Measurements from ENCODE around the gene OTOGL.

- TF ChIP-seq, protein P1, sequence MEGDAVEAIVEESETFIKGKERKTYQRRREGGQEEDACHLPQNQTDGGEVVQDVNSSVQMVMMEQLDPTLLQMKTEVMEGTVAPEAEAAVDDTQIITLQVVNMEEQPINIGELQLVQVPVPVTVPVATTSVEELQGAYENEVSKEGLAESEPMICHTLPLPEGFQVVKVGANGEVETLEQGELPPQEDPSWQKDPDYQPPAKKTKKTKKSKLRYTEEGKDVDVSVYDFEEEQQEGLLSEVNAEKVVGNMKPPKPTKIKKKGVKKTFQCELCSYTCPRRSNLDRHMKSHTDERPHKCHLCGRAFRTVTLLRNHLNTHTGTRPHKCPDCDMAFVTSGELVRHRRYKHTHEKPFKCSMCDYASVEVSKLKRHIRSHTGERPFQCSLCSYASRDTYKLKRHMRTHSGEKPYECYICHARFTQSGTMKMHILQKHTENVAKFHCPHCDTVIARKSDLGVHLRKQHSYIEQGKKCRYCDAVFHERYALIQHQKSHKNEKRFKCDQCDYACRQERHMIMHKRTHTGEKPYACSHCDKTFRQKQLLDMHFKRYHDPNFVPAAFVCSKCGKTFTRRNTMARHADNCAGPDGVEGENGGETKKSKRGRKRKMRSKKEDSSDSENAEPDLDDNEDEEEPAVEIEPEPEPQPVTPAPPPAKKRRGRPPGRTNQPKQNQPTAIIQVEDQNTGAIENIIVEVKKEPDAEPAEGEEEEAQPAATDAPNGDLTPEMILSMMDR (tag by site-specific recombination; IDR thresholded peaks at IDR 0.05): no peak
- TF ChIP-seq BCL11A (tag by site-specific recombination; IDR thresholded peaks at IDR 0.05; ENCODE audit: low read depth) (no peak), ZNF768 (tag by site-specific recombination; IDR thresholded peaks at IDR 0.05) (no peak), YY1 (tag by site-specific recombination; IDR thresholded peaks at IDR 0.05) (no peak), REST (tag by site-specific recombination; IDR thresholded peaks at IDR 0.05) (no peak), KLF7 (tag by site-specific recombination; IDR thresholded peaks at IDR 0.05; ENCODE audit: borderline replicate concordance) (no peak), ZNF354C (tag by site-specific recombination; IDR thresholded peaks at IDR 0.05; ENCODE audit: borderline replicate concordance, low read depth) (no peak), OSR2 (tag by site-specific recombination; IDR thresholded peaks at IDR 0.05) (no peak), YY2 (tag by site-specific recombination; IDR thresholded peaks at IDR 0.05) (no peak), ZNF302 (tag by site-specific recombination; IDR thresholded peaks at IDR 0.05; ENCODE audit: low read depth) (no peak), SP2 (tag by site-specific recombination; IDR thresholded peaks at IDR 0.05) (no peak), ZNF24 (tag by site-specific recombination; IDR thresholded peaks at IDR 0.05) (no peak)
- TF ChIP-seq, protein P2, sequence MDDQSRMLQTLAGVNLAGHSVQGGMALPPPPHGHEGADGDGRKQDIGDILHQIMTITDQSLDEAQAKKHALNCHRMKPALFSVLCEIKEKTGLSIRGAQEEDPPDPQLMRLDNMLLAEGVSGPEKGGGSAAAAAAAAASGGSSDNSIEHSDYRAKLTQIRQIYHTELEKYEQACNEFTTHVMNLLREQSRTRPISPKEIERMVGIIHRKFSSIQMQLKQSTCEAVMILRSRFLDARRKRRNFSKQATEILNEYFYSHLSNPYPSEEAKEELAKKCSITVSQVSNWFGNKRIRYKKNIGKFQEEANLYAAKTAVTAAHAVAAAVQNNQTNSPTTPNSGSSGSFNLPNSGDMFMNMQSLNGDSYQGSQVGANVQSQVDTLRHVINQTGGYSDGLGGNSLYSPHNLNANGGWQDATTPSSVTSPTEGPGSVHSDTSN (CRISPR knock-in tag; IDR thresholded peaks at IDR 0.05): no peak
- TF ChIP-seq, protein P3, sequence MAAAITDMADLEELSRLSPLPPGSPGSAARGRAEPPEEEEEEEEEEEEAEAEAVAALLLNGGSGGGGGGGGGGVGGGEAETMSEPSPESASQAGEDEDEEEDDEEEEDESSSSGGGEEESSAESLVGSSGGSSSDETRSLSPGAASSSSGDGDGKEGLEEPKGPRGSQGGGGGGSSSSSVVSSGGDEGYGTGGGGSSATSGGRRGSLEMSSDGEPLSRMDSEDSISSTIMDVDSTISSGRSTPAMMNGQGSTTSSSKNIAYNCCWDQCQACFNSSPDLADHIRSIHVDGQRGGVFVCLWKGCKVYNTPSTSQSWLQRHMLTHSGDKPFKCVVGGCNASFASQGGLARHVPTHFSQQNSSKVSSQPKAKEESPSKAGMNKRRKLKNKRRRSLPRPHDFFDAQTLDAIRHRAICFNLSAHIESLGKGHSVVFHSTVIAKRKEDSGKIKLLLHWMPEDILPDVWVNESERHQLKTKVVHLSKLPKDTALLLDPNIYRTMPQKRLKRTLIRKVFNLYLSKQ (tag by site-specific recombination; IDR thresholded peaks at IDR 0.05; ENCODE audit: borderline replicate concordance): no peak
Measured at GRCh38 chr12:80282226-80282625, 182.9 kb downstream of the OTOGL start.
